Left renal pelvis (tissue), 4 donors: ENCODE measurements around the gene ADAM21. TPM values are rescaled to one million over a fixed set of nuclear protein-coding genes. Genes with fewer than 3 reads are reported as not detected.
"Not testable (repeated sequence)": the region's sequence is repeated elsewhere in the genome, so short reads cannot be mapped to it uniquely, and the experiment has no call there.

Source experiments
- DNase-seq, 4 donors: peaks; one replicate each; pipeline ENCODE4 v3.0.0-alpha.2; 2013; ENCODE audit warnings: low read depth in 4 of 4, low spot score in 3 of 4
- polyA plus RNA-seq, 4 donors: library from polyadenylated mRNA; unstranded; fragments of 120-200 nt; gene quantifications; one replicate each; pipeline ENCODE4 v1.2.1, GENCODE V29; 2013; ENCODE audit not compliant: insufficient read length in 4 of 4

Gene ADAM21
- polyA plus RNA-seq, 4 donors = 0.36 to 0.61 (median 0.48) TPM

GRCh38 chr14:70475459-70475858 lies 23.5 kb downstream of the ADAM21 start:
- not testable (repeated sequence) for DNase-seq

DNA sequence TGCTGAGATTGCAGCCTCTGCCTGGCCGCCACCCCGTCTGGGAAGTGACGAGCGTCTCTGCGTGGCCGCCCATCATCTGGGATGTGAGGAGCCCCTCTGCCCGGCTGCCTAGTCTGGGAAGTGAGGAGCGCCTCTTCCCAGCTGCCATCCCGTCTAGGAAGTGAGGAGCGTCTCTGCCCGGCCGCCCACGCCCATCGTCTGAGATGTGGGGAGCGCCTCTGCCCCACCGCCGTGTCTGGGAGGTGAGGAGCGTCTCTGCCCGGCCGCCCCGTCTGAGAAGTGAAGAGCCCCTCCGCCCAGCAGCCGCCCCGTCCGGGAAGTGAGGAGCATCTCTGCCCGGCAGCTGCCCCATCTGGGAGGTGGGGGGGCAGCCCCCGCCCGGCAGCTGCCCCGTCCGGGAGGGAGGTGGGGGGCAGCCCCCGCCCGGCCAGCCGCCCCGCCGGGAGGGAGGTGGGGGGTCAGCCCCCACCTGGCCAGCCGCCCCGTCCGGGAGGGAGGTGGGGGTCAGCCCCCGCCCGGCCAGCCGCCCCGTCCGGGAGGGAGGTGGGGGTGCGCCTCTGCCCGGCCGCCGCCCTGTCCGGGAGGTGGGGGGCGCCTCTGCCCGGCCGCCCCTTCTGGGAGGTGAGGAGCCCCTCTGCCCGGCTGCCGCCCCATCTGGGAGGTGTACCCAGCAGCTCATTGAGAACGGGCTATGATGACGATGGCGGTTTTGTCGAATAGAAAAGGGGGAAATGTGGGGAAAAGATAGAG lies 25.6 kb downstream of the ADAM21 start:
- not testable (repeated sequence) for DNase-seq

GRCh38 chr14:70489579-70490200 lies 37.7 kb downstream of the ADAM21 start:
- DNase-seq = no peak

DNA sequence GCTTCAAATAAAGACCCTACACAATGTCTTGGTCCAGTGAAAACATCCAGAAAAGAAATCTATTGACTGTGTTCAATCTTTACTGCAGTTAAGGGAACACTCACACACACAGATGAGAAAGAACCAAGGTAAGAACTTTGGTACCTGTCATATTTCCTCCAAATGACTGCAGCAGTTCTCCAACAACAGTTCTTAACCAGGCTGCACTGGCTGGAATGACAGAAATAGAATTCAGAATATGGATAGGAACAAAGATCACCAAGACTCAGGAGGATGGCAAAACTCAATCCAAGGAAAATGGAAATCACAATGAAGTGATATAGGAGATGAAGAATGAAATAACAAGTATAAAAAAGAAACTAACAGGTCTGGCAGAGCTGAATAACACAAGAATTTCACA lies 46.2 kb downstream of the ADAM21 start:
- DNase-seq = no peak

Other genes starting within 250 kb of the ADAM21 start
- gene COX16, start 92.5 kb upstream of the ADAM21 start, polyA plus RNA-seq = 100 to 1,000 TPM in 1 of 4 donors, 10 to 100 TPM in 3; 63.1 to 112 (median 73.5) TPM
- gene SYNJ2BP, start 35.1 kb upstream of the ADAM21 start, polyA plus RNA-seq = 10 to 100 TPM; 25.2 to 44.2 (median 42.3) TPM
- gene ADAM20, start 82.8 kb downstream of the ADAM21 start, polyA plus RNA-seq = under 1 TPM in 3 of 4 donors, not detected in 1; 0.14 to 0.17 (median 0.16) TPM
- gene MED6, start 148.5 kb downstream of the ADAM21 start, polyA plus RNA-seq = 10 to 100 TPM; 36.1 to 45.8 (median 40.4) TPM
- gene TTC9, start 189.7 kb downstream of the ADAM21 start, polyA plus RNA-seq = 1 to 10 TPM; 2.6 to 3.8 (median 3.5) TPM